NB4 (cell line): ENCODE results near the gene SESN1.

ENCODE experiments used
- DNase-seq: peaks from one replicate; pipeline ENCODE4 v3.0.0; 2010; ENCODE audit warnings: low read depth
- H3K4me3 ChIP-seq: one replicate; pipeline ENCODE4 v1.5.1; 2011; ENCODE audit warnings: mild to moderate bottlenecking, low read depth, low read length, moderate library complexity
- CTCF ChIP-seq: IDR thresholded peaks from one replicate; pipeline ENCODE4 v1.5.1; 2012; ENCODE audit warnings: low read depth, low read length
- MAX ChIP-seq: IDR thresholded peaks from 2 replicates; pipeline ENCODE4 v1.6.1; 2011; ENCODE audit warnings: low read depth, low read length
- MYC ChIP-seq: IDR thresholded peaks from 2 replicates; pipeline ENCODE4 v1.6.1; 2011; ENCODE audit warnings: low read depth, low read length
- POLR2A ChIP-seq: IDR thresholded peaks from 2 replicates; pipeline ENCODE4 v1.6.1; 2011; ENCODE audit warnings: mild to moderate bottlenecking; ENCODE audit not compliant: insufficient read length; ENCODE audit errors: extremely low read depth

The SESN1 gene

GRCh38 chr6:109002882-109003281, 91.8 kb downstream of the SESN1 start:
- no peak overlapping the region for H3K4me3 ChIP-seq
- no peak for TF ChIP-seq CTCF
- DNase-seq, result no peak

GRCh38 chr6:109002051-109002697, 92.5 kb downstream of the SESN1 start:
- no peak overlapping the region for H3K4me3 ChIP-seq
- TF ChIP-seq MAX, result no peak
- no peak for TF ChIP-seq CTCF
- no peak for TF ChIP-seq MYC
- TF ChIP-seq POLR2A, result no peak
- no peak for DNase-seq

- DNase-seq, result no peak
- TF ChIP-seq MAX, result no peak
- TF ChIP-seq CTCF, result no peak
- TF ChIP-seq MYC, result no peak
- no peak for TF ChIP-seq POLR2A
- H3K4me3 ChIP-seq, result no peak overlapping the region
These were observed 93.3 kb downstream of the SESN1 start for GRCh38 chr6:109001291-109001894.

- H3K4me3 ChIP-seq, result no peak overlapping the region
- no peak for DNase-seq
- TF ChIP-seq MYC, result no peak
- TF ChIP-seq MAX, result no peak
- TF ChIP-seq CTCF, result no peak
- TF ChIP-seq POLR2A, result no peak
These were observed 94.4 kb downstream of the SESN1 start for GRCh38 chr6:109000289-109000688.

GRCh38 chr6:108999428-108999827, 95.2 kb downstream of the SESN1 start:
- DNase-seq, result no peak
- H3K4me3 ChIP-seq, result no peak overlapping the region
- TF ChIP-seq MYC (no peak), MAX (no peak), POLR2A (no peak), CTCF (no peak)

GRCh38 chr6:108998485-108998884, 96.2 kb downstream of the SESN1 start:
- DNase-seq, result no peak
- H3K4me3 ChIP-seq, result no peak overlapping the region
- TF ChIP-seq MAX (no peak), MYC (no peak), CTCF (no peak), POLR2A (no peak)
